Natural killer cell (primary cell): ENCODE measurements around the gene UTY. TPM values are rescaled to one million over a fixed set of nuclear protein-coding genes. Genes with fewer than 3 reads are reported as not detected.

Experiments
- ATAC-seq, 3 donors: fragments of 150-1000 bp in 2 of 3; fragments of 200-7000 bp in 1 of 3; cut with Tn5 transposase; 1 replicate in 1 of 3; 2 replicates in 2 of 3; pipeline ENCODE4 v1.10.0; 2021; ENCODE audit warnings: mild to moderate bottlenecking in 2 of 3, moderate library complexity in 2 of 3
- DNase-seq, 2 donors: peaks; one replicate each; pipeline versions ENCODE4 v3.0.0 to v3.0.0-alpha.2; 2013 to 2021; ENCODE audit warnings: mixed read lengths in 1 of 2
- H3K27ac ChIP-seq: one replicate; pipeline ENCODE4 v1.5.1; 2013; ENCODE audit warnings: mild to moderate bottlenecking, low read length
- H3K27me3 ChIP-seq: one replicate; pipeline ENCODE4 v1.6.1; 2013; ENCODE audit warnings: low read length; ENCODE audit not compliant: control insufficient read depth, insufficient read depth
- H3K36me3 ChIP-seq: one replicate; pipeline ENCODE4 v1.6.1; 2013; ENCODE audit warnings: low read length; ENCODE audit not compliant: control insufficient read depth, insufficient read depth
- H3K4me1 ChIP-seq: one replicate; pipeline ENCODE4 v1.6.1; 2013; ENCODE audit warnings: low read length; ENCODE audit not compliant: control insufficient read depth, insufficient read depth
- H3K4me3 ChIP-seq: one replicate; pipeline ENCODE4 v1.5.1; 2013; ENCODE audit warnings: low read length
- H3K9me3 ChIP-seq: one replicate; pipeline ENCODE4 v1.6.1; 2013; ENCODE audit warnings: low read length; ENCODE audit not compliant: control insufficient read depth, insufficient read depth
- H3K27ac Mint-ChIP-seq, 2 donors: one replicate each; pipeline ENCODE4 v1.8.0; 2022; ENCODE audit warnings: mild to moderate bottlenecking in 2 of 2, mixed read lengths in 2 of 2, moderate library complexity in 1 of 2
- H3K27me3 Mint-ChIP-seq, 2 donors: one replicate each; pipeline ENCODE4 v1.8.0; 2022; ENCODE audit warnings: low read depth in 2 of 2, mixed read lengths in 2 of 2
- H3K36me3 Mint-ChIP-seq: one replicate; pipeline ENCODE4 v1.8.0; 2022; ENCODE audit warnings: mixed read lengths
- H3K4me1 Mint-ChIP-seq, 2 donors: one replicate each; pipeline ENCODE4 v1.8.0; 2022; ENCODE audit warnings: mixed read lengths in 2 of 2
- H3K4me3 Mint-ChIP-seq: one replicate; pipeline ENCODE4 v1.8.0; 2022; ENCODE audit warnings: mild to moderate bottlenecking, moderate library complexity, mixed read lengths
- H3K9me3 Mint-ChIP-seq, 2 donors: one replicate each; pipeline ENCODE4 v1.8.0; 2022; ENCODE audit warnings: mixed read lengths in 2 of 2
- WGBS: methylation state at CpG from one replicate; pipeline ENCODE4 v1.1.7; 2013; ENCODE audit warnings: missing lambda C conversion rate; ENCODE audit not compliant: insufficient coverage; 5-methylcytosine and 5-hydroxymethylcytosine counted together
- intact Hi-C: fragments of 100-400 bp; cut with micrococcal nuclease; formaldehyde crosslinking; loops from one replicate; pipeline ENCODE4 v1.14.2; 2022
- total RNA-seq, 4 donors: library from RNA; stranded (reverse); fragments of 120-200 nt in 1 of 4; gene quantifications; one replicate each; pipeline versions ENCODE4 v1.2.3 to v1.2.4, GENCODE V29; 2013 to 2022
- TF ChIP-seq, protein P1 (sequence below): fragments of 200-600 bp; IDR thresholded peaks from one replicate; pipeline ENCODE4 v1.8.0; 2022; ENCODE audit warnings: antibody characterized with exemption

Gene UTY
- total RNA-seq, 3 donors from 2014 or later (not counting 1 experiment from before 2014, with no cell fraction given), result 91.0 to 114 TPM; not detected in 1

DNA sequence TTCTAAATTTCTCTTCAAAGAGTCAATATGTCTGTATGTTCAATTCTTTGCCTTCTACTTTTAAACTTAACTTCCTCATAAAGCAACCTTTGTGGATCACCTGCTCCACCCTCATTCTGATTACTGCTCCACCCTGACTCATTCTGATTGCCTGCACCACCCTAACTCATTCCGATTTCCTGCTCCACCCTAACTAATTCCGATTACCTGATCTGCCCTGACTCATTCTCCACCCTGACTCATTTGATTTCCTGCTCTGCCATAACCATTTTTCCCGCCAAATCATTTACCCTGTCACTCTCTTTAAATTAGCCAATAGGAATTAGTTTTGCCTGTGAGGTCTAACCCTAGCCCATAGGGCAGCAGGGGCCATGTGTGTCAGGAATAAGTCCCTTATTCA, 50.3 kb downstream of the UTY start:
- Mint-ChIP-seq H3K9me3 (peaks cover 0 to 16% of the 10 kb centered on the region in 2 donors), H3K4me3 (no peak overlapping the region), H3K4me1 (peaks cover 0 to 50% of the 10 kb centered on the region in 2 donors), H3K27me3 (no peaks in the 10 kb centered on the region), H3K36me3 (no peaks in the 10 kb centered on the region), H3K27ac (peak overlapping the region in 1 of 2 donors; percentile 14)
- Histone ChIP-seq H3K27ac (no peak overlapping the region), H3K4me3 (no peak overlapping the region), H3K4me1 (peaks cover 6% of the 10 kb centered on the region), H3K27me3 (no peaks in the 10 kb centered on the region), H3K36me3 (no peaks in the 10 kb centered on the region), H3K9me3 (peaks cover 5% of the 10 kb centered on the region)
- no peak for DNase-seq
- TF ChIP-seq, protein P1, sequence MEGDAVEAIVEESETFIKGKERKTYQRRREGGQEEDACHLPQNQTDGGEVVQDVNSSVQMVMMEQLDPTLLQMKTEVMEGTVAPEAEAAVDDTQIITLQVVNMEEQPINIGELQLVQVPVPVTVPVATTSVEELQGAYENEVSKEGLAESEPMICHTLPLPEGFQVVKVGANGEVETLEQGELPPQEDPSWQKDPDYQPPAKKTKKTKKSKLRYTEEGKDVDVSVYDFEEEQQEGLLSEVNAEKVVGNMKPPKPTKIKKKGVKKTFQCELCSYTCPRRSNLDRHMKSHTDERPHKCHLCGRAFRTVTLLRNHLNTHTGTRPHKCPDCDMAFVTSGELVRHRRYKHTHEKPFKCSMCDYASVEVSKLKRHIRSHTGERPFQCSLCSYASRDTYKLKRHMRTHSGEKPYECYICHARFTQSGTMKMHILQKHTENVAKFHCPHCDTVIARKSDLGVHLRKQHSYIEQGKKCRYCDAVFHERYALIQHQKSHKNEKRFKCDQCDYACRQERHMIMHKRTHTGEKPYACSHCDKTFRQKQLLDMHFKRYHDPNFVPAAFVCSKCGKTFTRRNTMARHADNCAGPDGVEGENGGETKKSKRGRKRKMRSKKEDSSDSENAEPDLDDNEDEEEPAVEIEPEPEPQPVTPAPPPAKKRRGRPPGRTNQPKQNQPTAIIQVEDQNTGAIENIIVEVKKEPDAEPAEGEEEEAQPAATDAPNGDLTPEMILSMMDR, result no peak
- 93% methylated on average over 3 of the region's 3 CpGs for WGBS
- ATAC-seq, result no peak
- intact Hi-C loops, result no loop called here

DNA sequence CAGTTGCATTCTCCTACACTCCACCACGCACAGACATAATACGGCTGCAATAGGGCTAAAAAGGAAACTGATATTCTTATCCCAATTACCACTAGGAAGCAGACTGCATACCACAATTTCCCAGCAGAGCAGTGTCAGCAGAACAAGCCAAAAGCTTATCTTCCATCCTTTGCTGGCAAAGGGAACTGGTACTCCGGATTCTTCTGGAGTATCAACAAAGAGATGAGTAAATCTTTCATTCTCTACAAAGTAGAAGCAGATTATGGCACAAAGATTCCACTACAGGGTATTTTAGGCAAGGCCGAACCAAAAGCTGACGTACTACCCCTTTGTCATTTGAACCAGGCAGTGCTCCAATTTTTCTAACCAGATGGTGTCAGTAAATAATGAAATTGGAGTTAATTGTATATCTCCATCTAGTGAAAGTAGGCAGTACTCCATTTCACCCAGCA, 56.5 kb downstream of the UTY start:
- no peak overlapping the region for H3K4me3 ChIP-seq
- 65% methylated on average over 3 of the region's 5 CpGs for WGBS
- no peak overlapping the region for H3K27ac ChIP-seq
- no peaks in the 10 kb centered on the region for H3K27me3 Mint-ChIP-seq
- intact Hi-C loops, result no loop called here
- peaks cover 7% of the 10 kb centered on the region for H3K4me1 ChIP-seq
- H3K4me3 Mint-ChIP-seq, result no peak overlapping the region
- peak in 1 of 3 donors; percentile 38 for ATAC-seq
- TF ChIP-seq, protein P1, result no peak
- no peaks in the 10 kb centered on the region for H3K36me3 ChIP-seq
- H3K9me3 ChIP-seq, result no peaks in the 10 kb centered on the region
- DNase-seq, result no peak
- H3K36me3 Mint-ChIP-seq, result no peaks in the 10 kb centered on the region
- peaks cover 0 to 70% of the 10 kb centered on the region in 2 donors for H3K4me1 Mint-ChIP-seq
- H3K27ac Mint-ChIP-seq, result peak overlapping the region in 1 of 2 donors; percentile 54
- no peaks in the 10 kb centered on the region for H3K27me3 ChIP-seq
- peaks cover 0 to 4% of the 10 kb centered on the region in 2 donors for H3K9me3 Mint-ChIP-seq

DNA sequence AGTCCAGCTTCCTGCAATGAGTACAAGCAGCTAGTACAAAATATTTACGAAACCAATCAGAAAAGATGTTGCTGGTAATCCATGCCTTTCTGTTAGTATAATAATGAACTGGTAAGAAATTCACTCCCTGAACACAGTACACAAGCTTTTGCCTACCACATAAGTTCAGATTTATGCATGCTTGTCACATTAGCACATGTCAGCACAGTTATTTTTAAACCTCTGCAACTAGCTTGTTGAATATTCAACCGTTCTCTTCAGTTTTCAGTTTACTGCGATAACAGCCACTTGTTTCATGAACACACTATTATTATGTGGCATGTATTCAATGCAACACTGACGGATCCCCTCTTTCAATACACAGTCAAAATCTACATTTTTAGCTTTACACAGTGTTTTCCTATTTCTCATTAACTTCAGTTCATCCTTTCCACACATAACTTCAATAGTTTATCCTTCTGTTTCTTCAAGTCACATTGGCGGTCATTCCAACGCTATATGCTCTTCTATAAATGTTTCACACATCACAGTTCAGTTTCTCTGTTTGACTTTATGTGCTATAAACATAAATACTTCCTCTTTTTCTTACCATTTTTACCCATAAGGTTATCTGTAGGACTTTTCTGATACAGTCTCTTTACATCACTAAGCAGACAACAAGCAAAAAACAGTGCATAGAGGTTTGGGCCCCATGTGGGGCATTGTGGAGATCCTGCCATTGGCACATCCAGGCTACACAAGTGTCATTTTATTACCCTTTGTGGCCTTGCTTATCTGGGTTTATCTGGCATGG, 62.8 kb downstream of the UTY start:
- Histone ChIP-seq H3K36me3 (no peaks in the 10 kb centered on the region), H3K27ac (no peak overlapping the region), H3K27me3 (no peaks in the 10 kb centered on the region), H3K4me1 (peaks cover 8% of the 10 kb centered on the region), H3K9me3 (no peaks in the 10 kb centered on the region), H3K4me3 (no peak overlapping the region)
- no peak for ATAC-seq
- Mint-ChIP-seq H3K36me3 (no peaks in the 10 kb centered on the region), H3K4me1 (peaks cover 0 to 52% of the 10 kb centered on the region in 2 donors), H3K9me3 (no peaks in the 10 kb centered on the region), H3K4me3 (no peak overlapping the region), H3K27me3 (no peaks in the 10 kb centered on the region), H3K27ac (peak overlapping the region in 1 of 2 donors; percentile 58)
- WGBS, result 66% methylated on average over 5 of the region's 6 CpGs
- DNase-seq, result no peak
- intact Hi-C loops, result no loop called here
- TF ChIP-seq, protein P1, result no peak
